ENCODE data around the gene GULP1.

Gene GULP1

DNA sequence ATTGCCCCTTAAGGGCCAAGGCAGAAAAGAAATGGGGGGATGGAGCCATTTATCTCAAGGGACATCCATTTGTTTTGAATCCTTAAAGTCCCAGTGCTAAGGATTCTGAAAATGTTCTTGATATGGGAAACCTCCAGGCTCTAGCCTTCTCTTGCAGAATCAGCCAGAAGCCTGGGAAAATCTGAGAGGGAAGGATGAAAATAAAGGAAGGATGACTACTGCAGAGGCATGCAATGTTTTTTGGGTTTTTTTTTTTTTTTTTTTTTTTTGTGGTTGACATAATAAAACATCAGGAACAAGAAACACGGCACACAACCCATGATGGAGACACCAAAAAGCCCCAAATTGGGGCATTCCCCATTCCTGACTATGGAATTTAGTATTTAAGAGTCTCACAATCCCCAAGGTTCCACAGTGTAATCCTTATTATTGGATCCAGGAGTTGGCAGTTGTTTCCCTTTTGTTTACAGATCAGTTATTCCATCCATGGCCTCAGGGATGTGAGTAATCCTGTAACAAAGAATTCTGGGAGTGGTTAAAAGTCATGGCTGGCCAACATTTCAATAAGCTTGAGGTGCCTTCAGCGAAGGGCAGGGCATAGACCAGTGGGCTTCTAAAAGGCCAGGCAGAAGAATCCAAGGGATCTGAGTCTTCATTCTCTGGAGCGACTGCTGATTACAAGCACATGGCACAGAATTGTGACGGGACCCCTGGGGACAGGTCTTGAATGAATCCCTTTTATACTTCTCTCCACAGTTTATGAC, 337.5 kb downstream of the GULP1 start:
- peak; percentile 92 for DNase-seq (ENCODE audit: extremely low read depth, low read depth)
- no peak overlapping the region for H3K4me3 ChIP-seq (replicated peaks; ENCODE audit: low read depth, low read length)
- no peak for TF ChIP-seq CTCF (IDR thresholded peaks at IDR 0.05; ENCODE audit: low read depth, low read length, missing control alignments)

GRCh38 chr2:188629753-188630527, 338.3 kb downstream of the GULP1 start:
- peak; percentile 62 for DNase-seq (ENCODE audit: extremely low read depth, low read depth)
- H3K4me3 ChIP-seq (replicated peaks; ENCODE audit: low read depth, low read length) = no peak overlapping the region
- no peak for TF ChIP-seq CTCF (IDR thresholded peaks at IDR 0.05; ENCODE audit: low read depth, low read length, missing control alignments)

- no peak for DNase-seq (ENCODE audit: extremely low read depth, low read depth)
- no peak overlapping the region for H3K4me3 ChIP-seq (replicated peaks; ENCODE audit: low read depth, low read length)
- no peak for TF ChIP-seq CTCF (IDR thresholded peaks at IDR 0.05; ENCODE audit: low read depth, low read length, missing control alignments)
Measured at GRCh38 chr2:188631037-188631809, 339.5 kb downstream of the GULP1 start.

GRCh38 chr2:188634656-188635055, 343.0 kb downstream of the GULP1 start:
- no peak for TF ChIP-seq CTCF (IDR thresholded peaks at IDR 0.05; ENCODE audit: low read depth, low read length, missing control alignments)
- H3K4me3 ChIP-seq (replicated peaks; ENCODE audit: low read depth, low read length) = no peak overlapping the region
- DNase-seq (ENCODE audit: extremely low read depth, low read depth) = no peak
